Suprapubic skin (tissue), 4 donors: ENCODE data around the gene ST8SIA6.

ENCODE experiments used
- CTCF ChIP-seq, 2 donors: fragments of 200-600 bp in 1 of 2; fragments of 450-650 bp in 1 of 2; sonication (generic) in 1 of 2; IDR thresholded peaks; one replicate each; pipeline ENCODE4 v1.5.1; 2016 to 2019; ENCODE audit warnings: antibody characterized with exemption in 2 of 2, mild to moderate bottlenecking in 1 of 2, moderate library complexity in 1 of 2
- POLR2A ChIP-seq, 2 donors: fragments of 450-650 bp; IDR thresholded peaks; one replicate each; pipeline ENCODE4 v1.6.1; 2017; ENCODE audit warnings: antibody characterized with exemption in 2 of 2, mild to moderate bottlenecking in 2 of 2, moderate library complexity in 2 of 2
- POLR2AphosphoS5 ChIP-seq, 3 donors: sonication (generic); formaldehyde crosslinking; IDR thresholded peaks; one replicate each; pipeline ENCODE4 v1.6.1; 2017; ENCODE audit warnings: antibody characterized with exemption in 3 of 3

- TF ChIP-seq CTCF (IDR thresholded peaks at IDR 0.05) (no peak), POLR2AphosphoS5 (IDR thresholded peaks at IDR 0.05) (no peak), POLR2A (IDR thresholded peaks at IDR 0.05) (no peak)
Measured at GRCh38 chr10:17379151-17379690, 75.2 kb downstream of the ST8SIA6 start.
